GM23338 (cell line): ENCODE measurements around the gene ORAI2. TPM values are rescaled to one million over a fixed set of nuclear protein-coding genes. Genes with fewer than 3 reads are reported as not detected.

Experiments
- ATAC-seq: fragments of 200-7000 bp; cut with Tn5 transposase; 3 replicates; pipeline ENCODE4 v1.9.1; 2020
- DNase-seq: peaks from one replicate; pipeline ENCODE4 v3.0.0-alpha.2; 2015; ENCODE audit warnings: low spot score
- H2AFZ ChIP-seq: fragments of 200-600 bp; sonication (generic); 2 replicates; pipeline ENCODE4 v1.8.0; 2016; ENCODE audit warnings: antibody characterized with exemption, mild to moderate bottlenecking, moderate library complexity
- H3F3A ChIP-seq: fragments of 200-600 bp; sonication (generic); replicated peaks from 2 replicates; pipeline ENCODE4 v1.8.0; 2017; ENCODE audit warnings: antibody characterized with exemption, mixed run types, low read depth
- H3K27ac ChIP-seq: fragments of 200-600 bp; sonication (generic); 2 replicates; pipeline ENCODE4 v1.6.1; 2016; ENCODE audit warnings: low read depth
- H3K27me3 ChIP-seq: fragments of 200-600 bp; sonication (generic); 2 replicates; pipeline ENCODE4 v1.8.0; 2016; ENCODE audit warnings: mild to moderate bottlenecking, mixed run types, moderate library complexity; ENCODE audit not compliant: insufficient read depth
- H3K36me3 ChIP-seq: fragments of 200-600 bp; sonication (generic); 2 replicates; pipeline ENCODE4 v1.8.0; 2016; ENCODE audit warnings: mild to moderate bottlenecking; ENCODE audit not compliant: insufficient read depth
- H3K4me1 ChIP-seq: fragments of 200-600 bp; sonication (generic); 2 replicates; pipeline ENCODE4 v1.8.0; 2016; ENCODE audit warnings: mild to moderate bottlenecking, moderate library complexity; ENCODE audit not compliant: insufficient read depth
- H3K4me2 ChIP-seq: fragments of 200-600 bp; sonication (generic); 2 replicates; pipeline ENCODE4 v1.7.1; 2017; ENCODE audit warnings: mixed run types
- H3K4me3 ChIP-seq: fragments of 200-600 bp; sonication (generic); 2 replicates; pipeline ENCODE4 v1.6.1; 2016; ENCODE audit warnings: mixed run types
- H3K79me2 ChIP-seq: fragments of 200-600 bp; sonication (generic); replicated peaks from 2 replicates; pipeline ENCODE4 v1.8.0; 2017; ENCODE audit warnings: mild to moderate bottlenecking; ENCODE audit not compliant: insufficient read depth
- H3K9me2 ChIP-seq: fragments of 200-600 bp; sonication (generic); 2 replicates; pipeline ENCODE4 v1.8.0; 2017; ENCODE audit not compliant: insufficient read depth
- H4K20me1 ChIP-seq: fragments of 200-600 bp; sonication (generic); replicated peaks from 2 replicates; pipeline ENCODE4 v1.8.0; 2017; ENCODE audit warnings: mild to moderate bottlenecking; ENCODE audit not compliant: insufficient read depth
- H3K27ac Mint-ChIP-seq: 2 replicates; pipeline ENCODE4 v1.8.0; 2020; ENCODE audit warnings: inconsistent platforms, mild to moderate bottlenecking, moderate library complexity, mixed read lengths
- H3K27me3 Mint-ChIP-seq: 3 replicates; pipeline ENCODE4 v1.8.0; 2022; ENCODE audit warnings: low read depth, mild to moderate bottlenecking, moderate library complexity, mixed read lengths, inconsistent platforms; ENCODE audit not compliant: insufficient read depth, poor library complexity
- H3K36me3 Mint-ChIP-seq: 3 replicates; pipeline ENCODE4 v1.8.0; 2021; ENCODE audit warnings: low read depth, mild to moderate bottlenecking, inconsistent platforms, moderate library complexity, mixed read lengths
- H3K4me1 Mint-ChIP-seq: 3 replicates; pipeline ENCODE4 v1.8.0; 2020; ENCODE audit warnings: mild to moderate bottlenecking, inconsistent platforms, mixed read lengths
- H3K4me3 Mint-ChIP-seq: 3 replicates; pipeline ENCODE4 v1.8.0; 2021; ENCODE audit warnings: moderate library complexity, mild to moderate bottlenecking, inconsistent platforms, mixed read lengths
- H3K9me3 Mint-ChIP-seq: 3 replicates; pipeline ENCODE4 v1.8.0; 2020; ENCODE audit warnings: moderate library complexity, mild to moderate bottlenecking, inconsistent platforms, mixed read lengths
- CREB1 ChIP-seq: fragments of 250-450 bp; sonication (Bioruptor Pico); IDR thresholded peaks from 2 replicates; pipeline ENCODE4 v1.5.0; 2020; ENCODE audit warnings: low read depth, mild to moderate bottlenecking, moderate library complexity
- CTCF ChIP-seq, 2 experiments: fragments of 200-600 bp in 1 of 2; sonication (generic) in 1 of 2; conservative IDR thresholded peaks; 2 replicates each; pipeline versions ENCODE4 v1.5.1 to v1.6.1; 2016 to 2017; ENCODE audit warnings: antibody characterized with exemption in 2 of 2, low read depth in 2 of 2, mild to moderate bottlenecking in 2 of 2, moderate library complexity in 1 of 2
- JUNB ChIP-seq: IDR thresholded peaks from one replicate; pipeline ENCODE4 v1.6.1; 2016; ENCODE audit warnings: antibody characterized with exemption; ENCODE audit not compliant: unreplicated experiment
- POLR2AphosphoS5 ChIP-seq: IDR thresholded peaks from 2 replicates; pipeline ENCODE4 v1.6.1; 2016; ENCODE audit warnings: antibody characterized with exemption, low read depth
- REST ChIP-seq: IDR thresholded peaks from one replicate; pipeline ENCODE4 v1.6.1; 2018; ENCODE audit warnings: antibody characterized with exemption; ENCODE audit not compliant: unreplicated experiment
- ZNF114 ChIP-seq: fragments of 250-450 bp; sonication (Bioruptor Pico); IDR thresholded peaks from 2 replicates; pipeline ENCODE4 v1.5.0; 2020; ENCODE audit warnings: mild to moderate bottlenecking, moderate library complexity
- ZNF462 ChIP-seq: fragments of 250-450 bp; sonication (Bioruptor Pico); IDR thresholded peaks from 2 replicates; pipeline ENCODE4 v1.5.0; 2020; ENCODE audit warnings: mild to moderate bottlenecking, moderate library complexity
- polyA plus RNA-seq: library from polyadenylated mRNA; unstranded; fragments of >200 nt; fragmentation: Nextera tagmentation; extraction: Ambion mirVana; gene quantifications from 2 replicates; pipeline ENCODE4 v1.2.1, GENCODE V29; 2016
- total RNA-seq: library from RNA; depleted of rRNA; stranded (reverse); fragments of >200 nt; shearing (Covaris generic); gene quantifications from 2 replicates; pipeline ENCODE4 v1.2.3, GENCODE V29; 2014

ORAI2 gene
- total and polyA plus RNA-seq, 2 experiments from 2014 or later, result 6.6 to 33.8 TPM

GRCh38 chr7:102424129-102424551 is 9.2 kb upstream of the ORAI2 start:
- Histone ChIP-seq H3K4me3 (no peak overlapping the region), H3F3A (0 out of 2 replicates have a peak, but pooled peaks cover 9% of the 10 kb centered on the region), H3K9me2 (no peaks in the 10 kb centered on the region), H3K4me1 (no peaks in the 10 kb centered on the region), H3K4me2 (no peak overlapping the region), H3K36me3 (0 out of 2 replicates have a peak, but pooled peaks cover 7% of the 10 kb centered on the region), H4K20me1 (no peaks in the 10 kb centered on the region; the same call in 1 of the 2 replicates), H3K79me2 (peaks cover 3% of the 10 kb centered on the region; the same call in 1 of the 2 replicates), H3K27ac (no peak overlapping the region; the same call in 1 of the 2 replicates), H2AFZ (no peak overlapping the region), H3K27me3 (no peaks in the 10 kb centered on the region)
- peaks cover 19% of the 10 kb centered on the region for H3K4me1 Mint-ChIP-seq
- H3K27ac Mint-ChIP-seq, result peak overlapping the region; percentile 70
- TF ChIP-seq REST (no peak), CTCF (conservative IDR thresholded peaks at IDR 0.05; ENCODE audit: low read depth in 2 of 2) (no peak), ZNF114 (CRISPR knock-in tag) (no peak), POLR2AphosphoS5 (no peak), JUNB (no peak), CREB1 (CRISPR knock-in tag) (no peak)
- peak; percentile 38 for ATAC-seq
- DNase-seq, result peak; percentile 48
- no peaks in the 10 kb centered on the region for H3K9me3 Mint-ChIP-seq
- peaks cover 35% of the 10 kb centered on the region for H3K36me3 Mint-ChIP-seq
- no peak overlapping the region for H3K4me3 Mint-ChIP-seq
- H3K27me3 Mint-ChIP-seq, result peaks cover 12% of the 10 kb centered on the region

- DNase-seq (no peak), ATAC-seq (no peak)
- Histone ChIP-seq H3K27me3 (no peaks in the 10 kb centered on the region), H3K4me1 (no peaks in the 10 kb centered on the region), H3K4me3 (no peak overlapping the region), H3K9me2 (no peaks in the 10 kb centered on the region), H3K4me2 (no peak overlapping the region), H3K36me3 (0 out of 2 replicates have a peak, but pooled peaks cover 7% of the 10 kb centered on the region), H3F3A (0 out of 2 replicates have a peak, but pooled peaks cover 9% of the 10 kb centered on the region), H2AFZ (no peak overlapping the region), H4K20me1 (no peaks in the 10 kb centered on the region; the same call in 1 of the 2 replicates), H3K79me2 (peaks cover 3% of the 10 kb centered on the region; the same call in 1 of the 2 replicates), H3K27ac (no peak overlapping the region)
- peak overlapping the region; percentile 70 for H3K27ac Mint-ChIP-seq
- H3K36me3 Mint-ChIP-seq, result peaks cover 36% of the 10 kb centered on the region
- peaks cover 24% of the 10 kb centered on the region for H3K4me1 Mint-ChIP-seq
- H3K9me3 Mint-ChIP-seq, result no peaks in the 10 kb centered on the region
- no peak overlapping the region for H3K4me3 Mint-ChIP-seq
- H3K27me3 Mint-ChIP-seq, result peaks cover 12% of the 10 kb centered on the region
- TF ChIP-seq CTCF (conservative IDR thresholded peaks at IDR 0.05; ENCODE audit: low read depth in 2 of 2), result no peak
- TF ChIP-seq JUNB, result no peak
- TF ChIP-seq ZNF462, result no peak
Measured at GRCh38 chr7:102424787-102425218, 8.6 kb upstream of the ORAI2 start.
